Mucosa of stomach (tissue), 1 donor: ENCODE measurements around the gene TMEM18.
"Not testable (repeated sequence)": the region's sequence is repeated elsewhere in the genome, so short reads cannot be mapped to it uniquely, and the experiment has no call there.

Experiments used
- H3K27me3 ChIP-seq: one replicate; pipeline ENCODE4 v1.7.0; 2013; ENCODE audit warnings: mild to moderate bottlenecking, low read length; ENCODE audit not compliant: control insufficient read depth, insufficient read depth
- H3K36me3 ChIP-seq: one replicate; pipeline ENCODE4 v1.7.0; 2013; ENCODE audit warnings: low read length; ENCODE audit not compliant: control insufficient read depth, insufficient read depth
- H3K4me1 ChIP-seq: one replicate; pipeline ENCODE4 v1.7.0; 2013; ENCODE audit warnings: mild to moderate bottlenecking, low read length; ENCODE audit not compliant: control insufficient read depth, insufficient read depth
- H3K4me3 ChIP-seq: one replicate; pipeline ENCODE4 v1.7.0; 2013; ENCODE audit warnings: low read length
- H3K9ac ChIP-seq: one replicate; pipeline ENCODE4 v1.7.0; 2013; ENCODE audit warnings: mild to moderate bottlenecking, low read length, moderate library complexity
- H3K9me3 ChIP-seq: one replicate; pipeline ENCODE4 v1.7.0; 2013; ENCODE audit warnings: mild to moderate bottlenecking, low read length, moderate library complexity; ENCODE audit not compliant: control insufficient read depth
- donor health status: Pancreatic carcinoma.

TMEM18 gene

GRCh38 chr2:691821-692761 lies 14.9 kb upstream of the TMEM18 start:
- H3K4me1 ChIP-seq = peaks cover 3% of the 10 kb centered on the region
- H3K9me3 ChIP-seq = no peaks in the 10 kb centered on the region
- H3K27me3 ChIP-seq = no peaks in the 10 kb centered on the region
- no peak overlapping the region for H3K4me3 ChIP-seq
- no peaks in the 10 kb centered on the region for H3K36me3 ChIP-seq
- H3K9ac ChIP-seq = no peak overlapping the region

GRCh38 chr2:690799-691198 lies 13.6 kb upstream of the TMEM18 start:
- H3K4me3 ChIP-seq = no peak overlapping the region
- no peaks in the 10 kb centered on the region for H3K4me1 ChIP-seq
- no peaks in the 10 kb centered on the region for H3K9me3 ChIP-seq
- H3K27me3 ChIP-seq = no peaks in the 10 kb centered on the region
- H3K9ac ChIP-seq = no peak overlapping the region
- H3K36me3 ChIP-seq = no peaks in the 10 kb centered on the region

GRCh38 chr2:689877-690510 lies 12.8 kb upstream of the TMEM18 start:
- Histone ChIP-seq H3K27me3 (no peaks in the 10 kb centered on the region), H3K36me3 (no peaks in the 10 kb centered on the region), H3K9ac (no peak overlapping the region), H3K4me3 (no peak overlapping the region), H3K4me1 (no peaks in the 10 kb centered on the region), H3K9me3 (peaks cover 3% of the 10 kb centered on the region)

GRCh38 chr2:689237-689636 lies 12.0 kb upstream of the TMEM18 start:
- H3K27me3 ChIP-seq = no peaks in the 10 kb centered on the region
- no peak overlapping the region for H3K4me3 ChIP-seq
- peaks cover 3% of the 10 kb centered on the region for H3K9me3 ChIP-seq
- H3K4me1 ChIP-seq = no peaks in the 10 kb centered on the region
- no peak overlapping the region for H3K9ac ChIP-seq
- H3K36me3 ChIP-seq = no peaks in the 10 kb centered on the region

- H3K4me1 ChIP-seq = no peaks in the 10 kb centered on the region
- H3K4me3 ChIP-seq = no peak overlapping the region
- no peaks in the 10 kb centered on the region for H3K27me3 ChIP-seq
- no peaks in the 10 kb centered on the region for H3K36me3 ChIP-seq
- no peak overlapping the region for H3K9ac ChIP-seq
- peaks cover 3% of the 10 kb centered on the region for H3K9me3 ChIP-seq
These were observed 11.4 kb upstream of the TMEM18 start for GRCh38 chr2:688504-689076.

- peaks cover 3% of the 10 kb centered on the region for H3K9me3 ChIP-seq
- no peak overlapping the region for H3K4me3 ChIP-seq
- H3K27me3 ChIP-seq = no peaks in the 10 kb centered on the region
- no peaks in the 10 kb centered on the region for H3K36me3 ChIP-seq
- H3K4me1 ChIP-seq = no peaks in the 10 kb centered on the region
- no peak overlapping the region for H3K9ac ChIP-seq
These were observed 8.2 kb upstream of the TMEM18 start for GRCh38 chr2:685421-685820.

GRCh38 chr2:684913-685312 lies 7.7 kb upstream of the TMEM18 start:
- H3K4me1 ChIP-seq, H3K4me3 ChIP-seq, H3K27me3 ChIP-seq, H3K36me3 ChIP-seq, H3K9ac ChIP-seq, H3K9me3 ChIP-seq: not testable (repeated sequence)

- peaks cover 3% of the 10 kb centered on the region for H3K9me3 ChIP-seq
- no peaks in the 10 kb centered on the region for H3K27me3 ChIP-seq
- no peaks in the 10 kb centered on the region for H3K36me3 ChIP-seq
- H3K9ac ChIP-seq = no peak overlapping the region
- no peaks in the 10 kb centered on the region for H3K4me1 ChIP-seq
- H3K4me3 ChIP-seq = no peak overlapping the region
These were observed 5.0 kb upstream of the TMEM18 start for GRCh38 chr2:682226-682625.

- no peak overlapping the region for H3K4me3 ChIP-seq
- H3K9ac ChIP-seq = no peak overlapping the region
- H3K4me1 ChIP-seq = no peaks in the 10 kb centered on the region
- no peaks in the 10 kb centered on the region for H3K27me3 ChIP-seq
- H3K36me3 ChIP-seq = no peaks in the 10 kb centered on the region
- peaks cover 3% of the 10 kb centered on the region for H3K9me3 ChIP-seq
These were observed 4.1 kb upstream of the TMEM18 start for GRCh38 chr2:681312-681711.

GRCh38 chr2:680496-680895 lies 3.3 kb upstream of the TMEM18 start:
- Histone ChIP-seq H3K4me3 (no peak overlapping the region), H3K27me3 (no peaks in the 10 kb centered on the region), H3K4me1 (no peaks in the 10 kb centered on the region), H3K9me3 (peaks cover under 1% of the 10 kb centered on the region), H3K9ac (no peak overlapping the region), H3K36me3 (no peaks in the 10 kb centered on the region)

GRCh38 chr2:678964-679363 lies 1.8 kb upstream of the TMEM18 start:
- Histone ChIP-seq H3K36me3 (no peaks in the 10 kb centered on the region), H3K27me3 (no peaks in the 10 kb centered on the region), H3K4me1 (no peaks in the 10 kb centered on the region), H3K9me3 (no peaks in the 10 kb centered on the region), H3K9ac (no peak overlapping the region), H3K4me3 (no peak overlapping the region)

GRCh38 chr2:677959-678550 lies 849 bp upstream of the TMEM18 start:
- Histone ChIP-seq H3K9ac (peak overlapping the region; percentile 99), H3K36me3 (no peaks in the 10 kb centered on the region), H3K4me1 (no peaks in the 10 kb centered on the region), H3K27me3 (no peaks in the 10 kb centered on the region), H3K4me3 (peak overlapping the region; percentile 100), H3K9me3 (no peaks in the 10 kb centered on the region)
